GM21825 (cell line): ENCODE data around the gene ADIPOR2.
"Not testable (repeated sequence)": the region's sequence is repeated elsewhere in the genome, so short reads cannot be mapped to it uniquely, and the experiment has no call there.

Experiments used
- ATAC-seq: cut with Tn5 transposase; IDR thresholded peaks from one replicate; pipeline ENCODE4 v1.9.1; 2021; ENCODE audit warnings: mild to moderate bottlenecking, moderate library complexity; ENCODE audit not compliant: unreplicated experiment

ADIPOR2 gene

DNA sequence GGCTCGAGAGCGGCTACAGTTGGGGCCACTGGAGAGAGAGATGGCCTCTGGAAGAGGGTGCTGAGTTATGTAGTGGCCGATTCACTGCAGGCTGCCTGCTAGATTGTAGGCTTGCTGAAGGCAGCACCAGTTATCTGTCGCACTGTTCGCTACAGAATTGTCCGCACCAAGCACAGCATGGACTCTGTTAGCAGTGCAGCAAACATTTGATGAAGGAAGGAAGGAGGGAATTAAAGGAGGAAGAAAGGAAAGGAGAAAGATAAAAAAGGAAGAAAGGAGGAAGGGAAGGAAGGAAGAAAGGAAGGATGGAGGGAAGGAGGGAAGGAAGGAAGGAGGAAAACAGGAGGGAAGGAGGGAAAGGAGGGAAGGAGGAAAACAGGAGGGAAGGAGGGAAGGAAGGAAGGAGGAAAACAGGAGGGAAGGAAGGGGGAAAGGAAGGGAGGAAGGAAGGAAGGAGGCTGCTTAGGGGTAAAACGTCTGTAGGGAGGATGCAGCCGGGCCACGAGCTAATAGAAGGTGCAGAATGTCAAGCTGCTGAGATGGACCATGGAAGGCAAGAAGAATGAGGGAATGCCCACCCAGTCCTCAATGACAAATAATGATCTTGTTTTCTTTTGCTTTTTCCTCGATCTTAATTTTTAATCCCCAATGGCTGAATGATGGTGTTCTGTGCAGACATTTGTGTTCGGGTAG is 27.3 kb upstream of the ADIPOR2 start:
- ATAC-seq = no peak

DNA sequence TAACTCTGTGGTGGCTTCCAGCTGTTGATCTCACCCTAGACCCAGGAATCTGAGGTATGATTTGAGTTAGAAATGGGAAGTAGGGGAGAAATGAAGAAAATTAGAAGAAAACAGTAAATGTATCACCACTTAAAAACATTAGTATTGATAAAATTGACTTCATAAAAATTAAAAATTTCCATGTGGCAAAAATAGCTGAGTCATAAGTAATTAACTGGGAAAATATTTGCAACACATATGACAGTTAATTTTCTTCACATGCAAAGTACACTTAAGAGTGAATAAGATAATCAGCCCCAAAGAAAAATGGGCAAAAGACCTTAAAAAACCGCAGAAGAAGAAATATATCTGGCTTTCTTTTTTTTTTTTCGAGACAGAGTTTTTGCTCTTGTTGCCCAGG is 25.5 kb upstream of the ADIPOR2 start:
- ATAC-seq = no peak

- no peak for ATAC-seq
Measured at GRCh38 chr12:1666215-1666614, 24.7 kb upstream of the ADIPOR2 start.

- no peak for ATAC-seq
Measured at GRCh38 chr12:1666685-1667162, 24.1 kb upstream of the ADIPOR2 start.

- ATAC-seq = no peak
Measured at GRCh38 chr12:1668833-1669543, 21.9 kb upstream of the ADIPOR2 start.

DNA sequence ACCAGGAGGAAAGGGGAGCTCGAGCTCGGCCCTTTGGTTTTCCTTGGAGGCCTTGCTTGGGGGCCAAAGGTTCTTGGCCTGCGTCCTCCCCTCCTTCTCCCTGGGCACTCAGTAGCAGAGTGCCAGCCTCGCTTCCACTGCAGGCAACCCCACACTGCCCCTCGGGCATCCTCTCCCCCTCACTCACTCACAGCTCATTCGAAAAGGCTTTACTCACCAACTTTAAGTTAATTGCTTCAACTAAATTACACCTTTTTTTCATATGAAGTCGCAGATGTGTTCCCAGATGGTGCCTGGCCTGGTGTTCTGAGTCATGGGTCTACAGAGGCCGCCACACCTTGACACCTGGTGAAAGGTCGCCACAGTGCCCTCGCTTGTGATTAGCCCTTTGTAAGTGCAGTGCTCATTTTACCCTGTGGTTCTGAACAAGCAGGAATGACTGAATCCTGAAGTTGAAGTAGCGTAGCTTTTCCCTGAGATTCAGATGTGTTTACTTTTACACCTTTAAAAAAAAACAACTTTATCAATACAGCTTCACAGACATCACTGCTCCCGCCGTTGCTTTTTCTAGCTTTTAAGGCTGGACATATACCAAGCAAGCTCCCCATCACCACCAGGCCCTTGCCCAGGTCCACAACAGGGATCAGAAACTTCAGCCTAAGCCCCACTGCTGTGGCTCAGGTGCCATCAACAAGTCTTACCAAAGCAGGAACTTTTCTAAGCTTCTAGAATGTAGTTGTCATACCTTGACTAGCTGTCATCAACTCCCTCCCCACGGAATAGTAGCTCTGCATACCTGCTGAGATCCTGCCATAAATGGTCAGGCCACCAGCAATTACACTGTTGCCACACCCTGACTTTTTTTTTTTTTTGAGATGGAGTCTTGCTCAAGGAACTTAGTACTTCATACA is 20.3 kb upstream of the ADIPOR2 start:
- no peak for ATAC-seq

GRCh38 chr12:1676043-1676442 is 14.8 kb upstream of the ADIPOR2 start:
- no peak for ATAC-seq

GRCh38 chr12:1680804-1681492 is 9.9 kb upstream of the ADIPOR2 start:
- ATAC-seq = no peak

GRCh38 chr12:1681493-1681807 is 9.4 kb upstream of the ADIPOR2 start:
- ATAC-seq = no peak

- no peak for ATAC-seq
Measured at GRCh38 chr12:1688086-1688710, 2.7 kb upstream of the ADIPOR2 start.

DNA sequence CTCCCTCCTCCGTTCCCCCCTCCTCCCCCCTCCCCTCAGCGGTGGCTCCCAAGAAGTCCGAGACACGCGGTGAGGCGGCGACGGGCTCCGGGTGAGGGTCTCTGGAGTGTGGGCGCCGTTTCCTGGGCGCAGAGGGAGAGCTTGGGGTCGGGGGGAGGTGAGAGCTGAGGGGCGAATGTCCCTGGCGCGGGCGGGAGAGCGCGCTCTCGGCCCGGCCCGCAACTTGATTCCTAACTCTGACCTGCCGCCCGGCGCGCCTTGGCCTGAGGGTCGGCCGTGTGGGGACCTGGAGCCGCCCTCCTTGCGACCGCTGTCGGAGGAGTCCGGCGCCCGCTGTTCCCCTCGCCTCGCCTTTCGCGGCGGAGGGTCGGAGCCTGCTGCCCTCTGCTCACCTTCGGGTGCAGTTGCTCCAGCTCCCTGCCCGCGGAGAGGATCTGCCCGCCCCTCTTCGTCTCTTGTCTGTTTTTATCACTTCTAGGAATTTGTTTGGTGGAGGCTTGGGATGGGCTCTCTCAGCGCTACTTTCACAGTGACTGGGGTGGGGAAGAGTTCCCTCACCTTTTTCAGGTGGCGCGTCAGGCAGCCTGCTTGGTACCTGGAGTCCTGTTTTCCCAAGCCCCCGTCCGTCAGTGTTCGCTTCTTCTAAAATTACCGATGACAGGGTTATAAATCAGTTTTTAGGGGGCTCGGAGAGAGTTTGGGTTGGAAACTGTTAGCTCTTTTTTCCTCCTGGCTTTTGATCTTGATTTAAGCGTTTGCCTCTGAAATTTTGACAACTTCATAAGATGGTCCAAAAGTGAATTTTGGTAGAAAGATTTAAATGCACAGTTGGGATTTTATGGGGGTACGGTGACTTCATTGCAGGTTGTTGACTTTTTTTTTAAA is 495 bp downstream of the ADIPOR2 start:
- ATAC-seq = peak; percentile 34

- no peak for ATAC-seq
Measured at GRCh38 chr12:1692226-1692625, 1.4 kb downstream of the ADIPOR2 start.

- no peak for ATAC-seq
Measured at GRCh38 chr12:1692895-1693610, 2.2 kb downstream of the ADIPOR2 start.

- ATAC-seq = not testable (repeated sequence)
Measured at GRCh38 chr12:1695097-1695496, 4.2 kb downstream of the ADIPOR2 start.

DNA sequence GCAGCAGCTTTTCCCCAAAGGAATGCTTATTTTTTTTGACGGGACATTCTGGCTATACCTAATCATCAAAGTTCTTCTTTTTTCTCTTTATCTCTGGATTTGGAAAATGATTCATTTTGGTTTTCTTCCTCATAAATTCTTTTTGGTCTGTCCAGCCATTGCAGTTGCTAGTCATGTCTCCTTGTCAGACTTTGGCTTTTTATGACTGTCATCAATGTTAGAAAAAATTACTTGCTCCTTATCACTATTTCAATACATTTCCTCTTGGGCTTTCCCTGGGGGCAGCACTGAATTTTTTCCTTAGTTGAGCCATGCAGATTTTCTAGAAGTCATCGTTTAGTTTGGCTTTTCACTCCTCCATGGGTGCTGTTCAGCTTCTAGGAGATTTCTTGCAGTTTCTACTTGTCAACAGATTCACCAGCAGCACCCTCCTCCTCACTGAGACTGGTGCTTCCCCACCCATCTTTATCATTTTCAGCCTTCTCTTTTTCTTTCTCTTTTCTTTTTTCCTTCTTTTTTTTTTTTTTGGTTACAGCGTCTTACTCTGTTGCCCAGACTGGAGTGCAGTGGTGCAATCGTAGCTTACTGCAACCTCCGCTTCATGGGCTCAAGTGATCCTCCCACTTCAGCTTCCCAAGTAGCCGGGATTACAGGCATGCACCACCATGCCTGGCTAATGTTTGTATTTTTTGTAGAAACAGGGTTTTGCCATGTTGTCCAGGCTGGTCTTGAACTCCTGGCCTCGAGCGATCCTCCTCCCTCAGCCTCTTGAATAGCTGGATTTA is 5.2 kb downstream of the ADIPOR2 start:
- no peak for ATAC-seq

DNA sequence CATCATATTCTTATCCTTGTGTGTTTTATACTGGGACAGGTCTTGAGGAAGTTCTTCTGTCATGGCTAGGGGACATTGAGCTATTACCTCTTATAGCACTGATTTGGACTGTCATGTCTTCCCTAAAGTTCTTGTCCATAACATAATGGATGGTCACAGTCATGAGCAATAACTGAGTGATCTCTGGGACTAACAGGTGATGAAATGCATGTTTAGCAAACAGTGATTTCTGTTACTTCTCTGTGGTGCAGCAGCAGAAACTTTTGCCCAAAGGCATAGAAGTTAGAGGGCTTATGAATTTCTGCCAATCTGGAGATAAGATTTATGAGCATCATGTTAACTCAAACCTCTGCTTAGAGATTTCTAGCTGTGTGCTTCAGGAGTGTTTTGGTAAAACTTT is 5.9 kb downstream of the ADIPOR2 start:
- ATAC-seq = no peak

GRCh38 chr12:1697271-1697670 is 6.4 kb downstream of the ADIPOR2 start:
- ATAC-seq = no peak

GRCh38 chr12:1698720-1699119 is 7.8 kb downstream of the ADIPOR2 start:
- no peak for ATAC-seq
